SH-SY5Y (cell line): ENCODE data around the gene PAMR1.

ENCODE experiments used
- GATA2 ChIP-seq: IDR thresholded peaks from 2 replicates; pipeline ENCODE4 v1.6.1; 2011; ENCODE audit warnings: mild to moderate bottlenecking, low read depth, low read length
- GATA3 ChIP-seq: IDR thresholded peaks from 2 replicates; pipeline ENCODE4 v1.6.1; 2011; ENCODE audit warnings: low read depth, mild to moderate bottlenecking, low read length, moderate library complexity

DNA sequence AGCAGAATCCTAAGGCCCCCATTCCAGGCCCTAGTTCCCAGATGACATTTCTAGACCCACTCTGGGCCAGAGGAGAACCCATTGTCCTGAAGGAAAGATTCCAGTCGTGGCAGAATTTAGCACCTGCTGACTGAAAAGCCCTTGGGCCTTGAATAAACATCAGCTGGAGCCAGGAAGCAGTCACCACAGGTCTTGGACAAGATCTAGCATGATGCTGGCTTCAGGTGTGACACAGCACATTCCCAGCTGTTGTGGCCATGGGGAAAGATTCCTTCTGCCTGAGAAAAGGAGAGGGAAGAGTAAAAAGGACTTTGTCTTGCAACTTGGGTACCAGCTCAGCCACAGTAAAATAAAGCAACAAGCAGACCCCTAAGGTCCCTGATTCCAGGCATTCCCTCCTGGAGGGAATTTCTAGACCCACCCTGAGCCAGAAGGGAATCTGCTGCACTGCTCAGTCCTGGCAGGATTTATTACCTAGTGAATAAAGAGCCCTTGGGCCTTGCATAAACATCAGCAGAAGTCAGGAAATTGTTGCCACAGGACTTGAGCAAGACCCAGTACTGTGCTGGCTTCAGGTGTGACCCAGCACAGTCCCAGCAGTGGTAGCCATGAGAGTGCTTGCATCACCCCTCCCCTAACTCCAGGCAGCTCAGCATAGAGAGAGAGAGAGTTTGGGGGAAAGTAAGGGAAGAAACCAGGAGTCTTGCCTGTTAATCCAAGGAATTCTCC lies 42.5 kb upstream of the PAMR1 start:
- TF ChIP-seq GATA2 (no peak), GATA3 (no peak)
